ENCODE results near the gene FIS1. TPM values are rescaled to one million over a fixed set of nuclear protein-coding genes. Genes with fewer than 3 reads are reported as not detected.

Gene FIS1
- polyA plus RNA-seq, 1 donor from 2014 or later = 322 TPM

GRCh38 chr7:101212014-101212413 lies 32.9 kb downstream of the FIS1 start:
- Histone ChIP-seq H3K79me2 (replicated peaks; ENCODE audit: insufficient read depth, low read length) (peaks cover 6% of the 10 kb centered on the region), H3K36me3 (ENCODE audit: insufficient read depth, low read length) (no peaks in the 10 kb centered on the region), H3K9me3 (ENCODE audit: low read length) (no peaks in the 10 kb centered on the region), H3K9me2 (ENCODE audit: insufficient read depth, low read length) (no peaks in the 10 kb centered on the region), H3F3A (ENCODE audit: insufficient read depth, low read length, poor library complexity, severe bottlenecking) (no peaks in the 10 kb centered on the region), H3K9ac (ENCODE audit: low read length) (no peak overlapping the region), H3K4me2 (ENCODE audit: low read length) (no peak overlapping the region), H3K4me3 (ENCODE audit: low read length) (no peak overlapping the region), H2AFZ (ENCODE audit: low read depth, low read length) (no peak overlapping the region), H3K27ac (ENCODE audit: low read length) (no peak overlapping the region), H4K20me1 (ENCODE audit: insufficient read depth) (no peaks in the 10 kb centered on the region), H3K27me3 (ENCODE audit: insufficient read depth, low read depth, low read length) (no peaks in the 10 kb centered on the region)
- no peak for TF ChIP-seq POLR2AphosphoS5 (IDR thresholded peaks at IDR 0.05)
- TF ChIP-seq TAF1 (IDR thresholded peaks at IDR 0.05; ENCODE audit: low read depth) = no peak
- TF ChIP-seq CTCF (IDR thresholded peaks at IDR 0.05; ENCODE audit: poor library complexity, severe bottlenecking) = no peak
- no peak for TF ChIP-seq MXI1 (conservative IDR thresholded peaks at IDR 0.05; ENCODE audit: poor library complexity, severe bottlenecking)
- TF ChIP-seq SMC3 (conservative IDR thresholded peaks at IDR 0.05; ENCODE audit: poor library complexity) = no peak
- TF ChIP-seq EP300 (conservative IDR thresholded peaks at IDR 0.05; ENCODE audit: poor library complexity, severe bottlenecking) = no peak

- no peaks in the 10 kb centered on the region for H3F3A ChIP-seq (ENCODE audit: insufficient read depth, low read length, poor library complexity, severe bottlenecking)
These were observed 33.4 kb downstream of the FIS1 start for GRCh38 chr7:101211501-101211900.

GRCh38 chr7:101210143-101210542 lies 34.7 kb downstream of the FIS1 start:
- H3K9me2 ChIP-seq (ENCODE audit: insufficient read depth, low read length) = no peaks in the 10 kb centered on the region
- no peak overlapping the region for H2AFZ ChIP-seq (ENCODE audit: low read depth, low read length)
- H3K9me3 ChIP-seq (ENCODE audit: low read length) = no peaks in the 10 kb centered on the region
- no peaks in the 10 kb centered on the region for H4K20me1 ChIP-seq (ENCODE audit: insufficient read depth)
- no peaks in the 10 kb centered on the region for H3F3A ChIP-seq (ENCODE audit: insufficient read depth, low read length, poor library complexity, severe bottlenecking)
- no peak overlapping the region for H3K4me3 ChIP-seq (ENCODE audit: low read length)
- no peaks in the 10 kb centered on the region for H3K79me2 ChIP-seq (replicated peaks; ENCODE audit: insufficient read depth, low read length)
- H3K9ac ChIP-seq (ENCODE audit: low read length) = no peak overlapping the region
- H3K27ac ChIP-seq (ENCODE audit: low read length) = no peak overlapping the region
- H3K4me2 ChIP-seq (ENCODE audit: low read length) = no peak overlapping the region
- H3K36me3 ChIP-seq (ENCODE audit: insufficient read depth, low read length) = no peaks in the 10 kb centered on the region
- TF ChIP-seq EZH2 (IDR thresholded peaks at IDR 0.05; ENCODE audit: borderline replicate concordance, insufficient read depth, low read length, poor library complexity, severe bottlenecking) (no peak), POLR2AphosphoS5 (IDR thresholded peaks at IDR 0.05) (no peak), SMC3 (conservative IDR thresholded peaks at IDR 0.05; ENCODE audit: poor library complexity) (no peak), TAF1 (IDR thresholded peaks at IDR 0.05; ENCODE audit: low read depth) (no peak), RAD21 (conservative IDR thresholded peaks at IDR 0.05) (no peak), REST (IDR thresholded peaks at IDR 0.05; ENCODE audit: borderline replicate concordance) (no peak), EP300 (conservative IDR thresholded peaks at IDR 0.05; ENCODE audit: poor library complexity, severe bottlenecking) (no peak), CTCF (IDR thresholded peaks at IDR 0.05; ENCODE audit: poor library complexity, severe bottlenecking) (no peak), MXI1 (conservative IDR thresholded peaks at IDR 0.05; ENCODE audit: poor library complexity, severe bottlenecking) (no peak)
- H3K27me3 ChIP-seq (ENCODE audit: insufficient read depth, low read depth, low read length) = no peaks in the 10 kb centered on the region

More at GRCh38 chr7:101211501-101211900, 33.4 kb downstream of the FIS1 start:
- Histone ChIP-seq H3K9ac (ENCODE audit: low read length) (no peak overlapping the region), H3K79me2 (replicated peaks; ENCODE audit: insufficient read depth, low read length) (peaks cover 3% of the 10 kb centered on the region), H3K4me3 (ENCODE audit: low read length) (no peak overlapping the region), H4K20me1 (ENCODE audit: insufficient read depth) (no peaks in the 10 kb centered on the region), H3K27me3 (ENCODE audit: insufficient read depth, low read depth, low read length) (no peaks in the 10 kb centered on the region), H3K4me2 (ENCODE audit: low read length) (no peak overlapping the region), H3K9me3 (ENCODE audit: low read length) (no peaks in the 10 kb centered on the region), H2AFZ (ENCODE audit: low read depth, low read length) (no peak overlapping the region), H3K9me2 (ENCODE audit: insufficient read depth, low read length) (no peaks in the 10 kb centered on the region), H3K27ac (ENCODE audit: low read length) (no peak overlapping the region), H3K36me3 (ENCODE audit: insufficient read depth, low read length) (no peaks in the 10 kb centered on the region)
- TF ChIP-seq EZH2 (IDR thresholded peaks at IDR 0.05; ENCODE audit: borderline replicate concordance, insufficient read depth, low read length, poor library complexity, severe bottlenecking) = no peak
- TF ChIP-seq POLR2AphosphoS5 (IDR thresholded peaks at IDR 0.05) = no peak
